AG04449 (cell line): Measurements from ENCODE around the gene TRAP1.

Experiments used
- CTCF ChIA-PET: fragments of 350-600 bp; formaldehyde crosslinking; extraction: SDS; loops from one replicate; lab custom pipeline; 2021; ENCODE audit warnings: antibody characterized with exemption; lab: Yijun Ruan, JAX
- POLR2A ChIA-PET: fragments of 400-600, 350-600 bp; formaldehyde crosslinking; extraction: SDS; loops from one replicate; lab custom pipeline; 2020; ENCODE audit warnings: antibody characterized with exemption, inconsistent platforms; lab: Yijun Ruan, JAX
- DNase-seq: peaks from one replicate; pipeline ENCODE4 v3.0.0-alpha.2; 2010; ENCODE audit warnings: low read depth, low spot score
- H3K4me3 ChIP-seq: 2 replicates; pipeline ENCODE4 v1.5.1; 2011; ENCODE audit warnings: low read depth, mild to moderate bottlenecking, control low read depth, low read length
- CTCF ChIP-seq: IDR thresholded peaks from one replicate; pipeline ENCODE4 v1.5.1; 2011; ENCODE audit warnings: mild to moderate bottlenecking, moderate library complexity, low read length, control low read depth, inconsistent platforms; ENCODE audit not compliant: insufficient read depth; ENCODE audit errors: missing control alignments

The TRAP1 gene

DNA sequence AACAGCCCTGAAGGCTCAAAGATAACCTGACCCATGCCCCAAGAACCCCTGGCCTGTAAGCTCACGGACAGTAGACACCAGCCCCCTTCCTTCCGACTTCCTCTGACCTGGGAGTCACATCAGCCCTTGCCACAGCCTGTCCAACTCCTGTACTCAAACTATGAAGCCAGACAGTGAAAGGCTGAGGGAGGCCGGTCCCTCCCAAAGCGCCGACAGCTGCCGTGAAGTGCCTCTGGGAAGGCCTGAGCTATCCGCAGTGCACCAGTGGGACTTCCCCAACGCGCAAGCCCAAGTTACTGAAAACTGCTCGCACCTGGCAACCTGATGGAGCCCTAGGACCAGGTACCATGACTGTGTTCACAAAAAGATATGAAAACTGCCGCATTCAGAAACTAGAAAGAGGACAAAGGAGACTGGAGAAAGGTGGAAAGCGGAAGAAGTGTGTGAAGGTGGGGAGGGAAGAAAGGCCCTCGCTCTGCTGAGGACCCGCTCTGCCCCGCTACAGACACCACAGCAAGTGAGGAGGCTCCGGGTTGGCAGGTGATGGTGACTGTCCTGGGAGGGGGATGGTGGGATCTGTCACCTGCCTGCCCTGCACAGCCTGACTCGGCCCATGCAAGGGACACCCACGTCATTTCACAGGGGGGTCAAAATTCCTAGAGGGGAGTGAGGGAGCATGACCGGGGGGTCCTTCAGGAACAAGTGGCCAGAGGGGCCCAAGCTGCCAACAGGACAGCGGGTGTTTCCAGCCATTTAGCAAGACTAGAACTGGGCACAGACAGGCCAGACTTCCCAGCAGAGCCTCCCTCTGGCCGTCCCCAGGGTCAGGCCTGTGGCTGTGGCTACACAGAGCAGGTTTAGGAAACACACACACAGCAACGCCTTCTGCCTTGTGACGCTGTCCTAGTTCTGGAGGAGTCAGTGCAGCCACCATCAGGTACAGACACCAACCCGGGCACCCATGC lies 13.1 kb upstream of the TRAP1 start:
- H3K4me3 ChIP-seq, result no peak overlapping the region
- DNase-seq, result no peak
- no peak for TF ChIP-seq CTCF
- CTCF ChIA-PET, result no interaction called here
- POLR2A ChIA-PET, result no interaction called here

DNA sequence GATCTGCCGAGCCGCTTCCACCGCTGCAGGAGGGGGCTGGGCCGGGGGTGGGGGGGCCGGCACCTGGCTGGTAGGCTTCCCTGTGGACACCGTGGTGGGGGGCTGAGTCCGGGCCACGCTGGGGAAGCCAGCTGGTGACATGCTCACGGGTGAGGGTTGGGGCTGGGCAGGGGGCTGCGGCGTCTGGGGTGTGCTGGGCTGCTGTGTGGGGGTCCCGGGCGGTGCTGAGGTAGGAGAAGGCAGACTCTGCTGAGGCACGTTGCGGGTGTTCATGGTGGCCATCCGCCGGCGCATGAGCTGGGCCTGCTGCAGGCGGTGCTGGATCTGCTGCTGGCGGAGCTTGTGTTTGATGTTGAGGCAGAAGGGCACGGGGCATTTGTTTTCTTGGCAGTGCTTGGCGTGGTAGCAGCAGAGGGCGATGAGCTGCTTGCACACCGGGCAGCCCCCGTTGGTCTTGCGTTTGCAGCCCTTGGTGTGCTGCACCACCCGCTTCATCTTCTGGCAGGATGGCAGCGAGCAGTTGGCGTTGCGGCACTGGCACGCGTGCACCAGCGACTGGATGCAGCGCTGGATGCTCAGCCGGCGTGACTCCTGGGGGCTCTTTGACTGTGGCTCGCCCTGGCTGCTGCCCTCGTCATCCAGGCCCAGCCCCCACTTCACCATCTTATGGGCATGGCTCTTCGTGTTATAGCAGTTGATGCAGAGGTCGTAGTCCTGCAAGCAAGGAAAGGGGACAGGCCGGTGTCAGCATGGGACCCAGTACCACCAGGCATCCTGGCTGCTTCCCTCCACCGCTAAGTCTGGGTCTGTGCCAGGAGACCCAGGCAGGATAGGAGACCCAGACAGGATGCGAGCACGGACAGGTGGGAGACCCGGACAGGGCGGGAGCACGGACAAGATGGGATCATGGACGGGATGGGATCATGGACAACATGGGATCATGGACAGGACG lies 12.1 kb upstream of the TRAP1 start:
- DNase-seq, result no peak
- ChIA-PET POLR2A (no interaction called here), CTCF (no interaction called here)
- no peak for TF ChIP-seq CTCF
- no peak overlapping the region for H3K4me3 ChIP-seq

DNA sequence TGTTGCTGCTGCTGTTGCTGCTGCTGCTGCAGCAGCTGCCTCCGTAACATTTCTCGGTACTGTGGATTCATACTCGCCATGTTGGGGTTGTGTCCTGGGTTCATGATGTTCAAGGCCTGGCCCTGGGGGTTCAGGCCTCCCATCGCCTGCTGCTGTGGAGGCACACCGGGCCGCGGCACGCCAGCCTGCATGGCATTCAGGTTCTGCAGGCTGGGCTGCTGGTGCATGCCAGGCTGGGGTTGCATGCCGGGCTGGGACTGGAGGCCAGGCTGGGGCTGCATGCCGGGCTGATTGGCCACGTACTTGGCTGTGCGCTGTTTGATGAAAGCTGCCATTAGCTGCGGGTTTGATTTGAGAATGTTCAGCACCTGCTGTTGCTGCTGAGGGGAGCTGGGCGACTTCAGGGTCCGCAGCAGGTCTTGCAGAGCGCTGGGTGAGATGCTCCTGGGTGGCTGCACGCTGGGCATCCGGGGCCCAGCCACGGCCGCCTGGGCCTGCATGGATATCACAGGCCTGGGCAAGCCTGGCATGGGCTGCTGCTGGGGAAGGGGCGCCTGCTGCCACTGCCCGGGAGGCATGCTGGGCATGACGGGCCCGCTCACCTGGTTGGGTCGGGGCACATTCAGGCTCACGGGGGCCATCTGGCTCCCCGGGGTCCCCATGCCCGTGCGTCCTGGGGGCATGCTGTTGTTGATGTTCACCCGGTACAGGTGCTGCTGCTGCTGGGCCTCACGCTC lies 11.3 kb upstream of the TRAP1 start:
- TF ChIP-seq CTCF, result no peak
- H3K4me3 ChIP-seq, result no peak overlapping the region
- DNase-seq, result no peak
- CTCF ChIA-PET, result no interaction called here
- POLR2A ChIA-PET, result no interaction called here

DNA sequence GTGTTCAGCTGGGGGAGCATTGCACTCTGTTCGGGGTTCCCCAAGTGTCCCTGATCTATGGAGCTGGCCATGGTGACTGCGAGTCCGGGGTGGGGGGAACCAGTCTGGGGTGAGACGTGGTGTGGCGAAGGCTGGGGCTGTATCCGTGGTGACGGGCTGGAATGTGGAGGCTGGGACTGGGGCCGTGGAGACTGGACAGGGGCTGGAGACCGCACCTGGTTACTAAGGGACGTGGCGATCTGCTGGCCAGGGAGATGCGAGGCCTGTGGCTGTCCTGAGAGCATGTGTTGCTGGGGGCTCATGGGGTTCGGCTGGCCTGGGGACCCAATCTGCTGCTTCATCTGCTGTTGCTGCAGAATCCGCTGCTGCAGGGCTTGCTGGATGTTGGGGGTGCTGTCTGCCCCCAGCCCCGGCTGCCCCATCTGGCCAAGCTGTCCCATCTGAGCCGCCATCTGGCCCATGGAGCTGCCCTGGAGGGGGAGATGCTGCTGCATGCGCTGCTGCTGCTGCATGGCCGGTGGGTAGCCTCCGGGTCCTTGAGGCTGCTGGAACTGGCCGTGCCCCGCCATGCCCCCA lies 10.6 kb upstream of the TRAP1 start:
- TF ChIP-seq CTCF, result no peak
- no peak overlapping the region for H3K4me3 ChIP-seq
- ChIA-PET CTCF (no interaction called here), POLR2A (no interaction called here)
- no peak for DNase-seq

DNA sequence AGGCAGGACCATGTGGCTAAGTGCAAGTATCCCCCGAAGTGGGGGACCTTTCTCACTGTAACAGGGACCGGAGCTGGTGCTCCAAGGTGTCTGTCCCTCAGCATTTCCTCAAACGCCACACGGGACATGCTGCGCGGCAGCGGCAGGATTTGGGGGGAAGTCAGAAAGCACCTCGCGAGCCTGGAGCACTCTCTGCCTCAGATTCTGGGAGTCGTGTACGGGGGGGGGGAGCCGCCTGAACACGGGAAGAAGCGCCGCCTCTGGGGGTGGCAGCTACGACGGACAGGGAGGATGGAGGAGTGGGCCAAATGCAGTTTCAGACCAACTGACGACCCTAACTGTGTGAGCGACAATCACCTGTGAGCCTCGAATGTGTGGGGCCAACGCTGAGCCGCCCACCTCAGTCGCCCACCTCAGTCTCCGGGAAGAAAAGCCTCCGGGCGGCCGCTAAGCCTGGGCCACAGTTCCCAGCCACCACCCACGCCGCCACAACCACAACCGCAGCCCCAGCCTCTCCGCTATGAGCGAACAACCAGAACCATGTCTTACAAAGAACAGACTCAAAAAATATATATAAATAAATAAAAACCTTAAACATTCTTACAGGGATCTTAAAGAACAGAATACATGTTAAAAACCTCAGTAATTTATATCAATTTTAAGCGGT lies 8.8 kb upstream of the TRAP1 start:
- no peak for DNase-seq
- ChIA-PET CTCF (interaction anchor here (1.3 kb wide), 1 partner anchor 36 kb away, joined by 5 read pairs; no protein-coding TSS in a partner anchor), POLR2A (no interaction called here)
- TF ChIP-seq CTCF, result no peak
- H3K4me3 ChIP-seq, result no peak overlapping the region
